Myocyte (in vitro differentiated cells): ENCODE data around the gene RNU7-1. TPM values are rescaled to one million over a fixed set of nuclear protein-coding genes. Genes with fewer than 3 reads are reported as not detected.
A peak's percentile ranks its signal among the peaks of the same experiment; 100 is the strongest.

ENCODE experiments used
- DNase-seq: peaks from one replicate; pipeline ENCODE4 v3.0.0-alpha.2; 2012; ENCODE audit warnings: low read depth
- microRNA counts: library from miRNA; unstranded; fragments of <30 nt; microRNA quantifications from one replicate; lab custom pipeline; 2016
- microRNA-seq: library from miRNA; unstranded; fragments of <30 nt; microRNA quantifications from one replicate; pipeline ENCODE4, GENCODE V29; 2016
- total RNA-seq: library from RNA; depleted of rRNA; stranded (reverse); fragments of >200 nt; gene quantifications from 2 replicates; pipeline ENCODE4 v1.2.3, GENCODE V29; 2014

Gene RNU7-1
- total RNA-seq, 1 donor from 2014 or later, result not detected

- DNase-seq, result no peak
Measured at GRCh38 chr12:6987956-6988553, 44.4 kb downstream of the RNU7-1 start.

MicroRNAs within 50 kb of the gene (microRNA counts, 767-probe panel; counts per million panel counts)
- not detected for microRNA hsa-miR-141-3p (lab: Ali Mortazavi, UCI)
- not detected for microRNA hsa-miR-200c-3p (lab: Ali Mortazavi, UCI)

Small RNA genes within 50 kb of the gene (microRNA-seq; reads per million reads assigned to microRNA genes)
- gene MIR141 (6.6 reads per million, percentile 27 among the genes with 10 or more reads in this experiment), gene MIR200C (50.2 reads per million, percentile 48 among the genes with 10 or more reads in this experiment)

Other genes starting within 250 kb of the RNU7-1 start
- not detected in 2 replicates for gene PIANP, start 243.0 kb upstream of the RNU7-1 start, total RNA-seq
- 118 and 125 TPM in 2 replicates for gene COPS7A, start 219.8 kb upstream of the RNU7-1 start, total RNA-seq
- gene MLF2, start 190.7 kb upstream of the RNU7-1 start, total RNA-seq, result 243 and 270 TPM in 2 replicates
- 140 and 148 TPM in 2 replicates for gene PTMS, start 177.5 kb upstream of the RNU7-1 start, total RNA-seq
- 0.57 TPM in 1 of 2 replicates, not detected in the other for gene LAG3, start 171.3 kb upstream of the RNU7-1 start, total RNA-seq
- not detected in 2 replicates for gene CD4, start 154.3 kb upstream of the RNU7-1 start, total RNA-seq
- 2.5 and 4.6 TPM in 2 replicates for gene GPR162, start 122.0 kb upstream of the RNU7-1 start, total RNA-seq
- gene P3H3, start 115.4 kb upstream of the RNU7-1 start, total RNA-seq, result 21.4 and 25.6 TPM in 2 replicates
- gene GNB3, start 102.9 kb upstream of the RNU7-1 start, total RNA-seq, result 1.7 and 2.0 TPM in 2 replicates
- gene CDCA3, start 92.5 kb upstream of the RNU7-1 start, total RNA-seq, result 1.9 and 3.5 TPM in 2 replicates
- 146 and 154 TPM in 2 replicates for gene USP5, start 91.7 kb upstream of the RNU7-1 start, total RNA-seq
- 1,115 and 1,161 TPM in 2 replicates for gene TPI1, start 76.3 kb upstream of the RNU7-1 start, total RNA-seq
- gene SPSB2, start 70.5 kb upstream of the RNU7-1 start, total RNA-seq, result 9.5 and 10.0 TPM in 2 replicates
- gene LRRC23, start 39.0 kb upstream of the RNU7-1 start, total RNA-seq, result 11.1 and 12.1 TPM in 2 replicates
- 9.0 and 9.9 TPM in 2 replicates for gene ENO2, start 29.2 kb upstream of the RNU7-1 start, total RNA-seq
- 11.3 and 15.2 TPM in 2 replicates for gene ATN1, start 15.9 kb upstream of the RNU7-1 start, total RNA-seq
- gene C12orf57, start 206 bp downstream of the RNU7-1 start, total RNA-seq, result 116 and 166 TPM in 2 replicates
- 1.5 TPM in 1 of 2 replicates, not detected in the other for gene PTPN6, start 7.5 kb downstream of the RNU7-1 start, total RNA-seq
- 222 and 275 TPM in 2 replicates for gene PHB2, start 26.8 kb downstream of the RNU7-1 start, total RNA-seq
- 33.3 and 52.3 TPM in 2 replicates for gene EMG1, start 27.1 kb downstream of the RNU7-1 start, total RNA-seq
- 55.7 and 79.8 TPM in 2 replicates for gene LPCAT3, start 74.7 kb downstream of the RNU7-1 start, total RNA-seq
- 85.7 and 119 TPM in 2 replicates for gene C1S, start 116.9 kb downstream of the RNU7-1 start, total RNA-seq
- gene C1R, start 148.6 kb downstream of the RNU7-1 start, total RNA-seq, result 203 and 282 TPM in 2 replicates
- 10.9 and 12.1 TPM in 2 replicates for gene C1RL, start 165.4 kb downstream of the RNU7-1 start, total RNA-seq
- not detected in 2 replicates for gene RBP5, start 185.1 kb downstream of the RNU7-1 start, total RNA-seq
- gene CLSTN3, start 186.6 kb downstream of the RNU7-1 start, total RNA-seq, result 8.9 and 18.0 TPM in 2 replicates
- gene PEX5, start 245.9 kb downstream of the RNU7-1 start, total RNA-seq, result 50.0 and 54.9 TPM in 2 replicates